GM12865 (cell line): ENCODE results near the gene WNK2.
"Not testable (repeated sequence)": the region's sequence is repeated elsewhere in the genome, so short reads cannot be mapped to it uniquely, and the experiment has no call there.

Experiments used
- DNase-seq: peaks from one replicate; pipeline ENCODE4 v3.0.0; 2010; ENCODE audit warnings: low read depth
- H3K4me3 ChIP-seq: 2 replicates; pipeline ENCODE4 v1.5.1; 2011; ENCODE audit warnings: mild to moderate bottlenecking, low read depth, low read length, control low read depth
- TF ChIP-seq, protein P1 (sequence below): IDR thresholded peaks from 2 replicates; pipeline ENCODE4 v1.5.1; 2011; ENCODE audit warnings: low read length, control low read depth, low read depth, inconsistent platforms; ENCODE audit not compliant: insufficient read depth; ENCODE audit errors: missing control alignments

The WNK2 gene

DNA sequence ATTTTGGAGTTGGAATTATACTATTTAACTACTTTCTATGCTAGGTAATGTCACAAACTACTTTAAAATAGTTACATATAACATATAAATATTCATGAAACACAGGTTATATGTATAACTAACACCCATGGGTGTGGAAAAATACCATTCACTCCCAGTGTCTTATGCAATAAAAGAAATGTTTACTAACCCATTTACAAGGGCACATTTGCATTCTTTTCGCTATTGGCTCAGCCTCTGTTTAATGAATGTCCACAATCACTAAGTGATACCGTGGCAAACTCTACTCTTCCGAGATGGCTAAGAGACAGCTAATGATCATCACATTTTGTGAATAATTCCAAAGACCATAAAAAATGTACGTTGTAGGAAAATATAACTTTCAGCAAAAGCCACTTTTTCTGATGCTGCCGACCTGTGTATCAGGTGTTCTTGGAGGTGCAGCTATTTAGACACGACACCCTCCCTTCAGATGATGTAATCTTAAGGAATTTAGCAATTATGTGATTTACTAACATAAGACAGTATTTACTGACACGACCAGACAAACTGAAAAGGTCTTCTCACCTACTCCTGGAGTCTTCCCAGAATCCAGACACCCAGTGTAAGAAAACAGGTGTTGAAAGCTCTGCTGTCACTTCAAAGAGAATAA is 145.8 kb downstream of the WNK2 start:
- no peak overlapping the region for H3K4me3 ChIP-seq
- TF ChIP-seq, protein P1, sequence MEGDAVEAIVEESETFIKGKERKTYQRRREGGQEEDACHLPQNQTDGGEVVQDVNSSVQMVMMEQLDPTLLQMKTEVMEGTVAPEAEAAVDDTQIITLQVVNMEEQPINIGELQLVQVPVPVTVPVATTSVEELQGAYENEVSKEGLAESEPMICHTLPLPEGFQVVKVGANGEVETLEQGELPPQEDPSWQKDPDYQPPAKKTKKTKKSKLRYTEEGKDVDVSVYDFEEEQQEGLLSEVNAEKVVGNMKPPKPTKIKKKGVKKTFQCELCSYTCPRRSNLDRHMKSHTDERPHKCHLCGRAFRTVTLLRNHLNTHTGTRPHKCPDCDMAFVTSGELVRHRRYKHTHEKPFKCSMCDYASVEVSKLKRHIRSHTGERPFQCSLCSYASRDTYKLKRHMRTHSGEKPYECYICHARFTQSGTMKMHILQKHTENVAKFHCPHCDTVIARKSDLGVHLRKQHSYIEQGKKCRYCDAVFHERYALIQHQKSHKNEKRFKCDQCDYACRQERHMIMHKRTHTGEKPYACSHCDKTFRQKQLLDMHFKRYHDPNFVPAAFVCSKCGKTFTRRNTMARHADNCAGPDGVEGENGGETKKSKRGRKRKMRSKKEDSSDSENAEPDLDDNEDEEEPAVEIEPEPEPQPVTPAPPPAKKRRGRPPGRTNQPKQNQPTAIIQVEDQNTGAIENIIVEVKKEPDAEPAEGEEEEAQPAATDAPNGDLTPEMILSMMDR, result no peak
- DNase-seq, result no peak

DNA sequence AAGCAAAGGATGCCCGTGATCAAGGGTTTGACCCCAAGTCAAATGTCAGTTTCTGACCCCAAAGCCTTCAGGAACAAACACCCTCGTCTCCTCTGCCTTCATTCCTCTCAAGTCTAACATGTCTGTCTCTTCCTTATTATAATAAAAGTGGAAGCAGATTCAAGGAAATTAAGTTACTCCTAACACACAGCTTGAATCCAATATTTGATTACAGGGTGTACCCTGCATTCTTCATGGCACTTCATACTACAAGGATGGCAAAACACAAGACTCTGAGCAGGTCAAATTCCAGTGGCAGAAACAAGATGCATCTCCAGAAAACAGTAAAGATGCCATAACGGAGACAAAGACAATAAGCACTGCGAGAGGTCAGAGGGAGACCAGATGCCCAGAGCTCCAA is 148.4 kb downstream of the WNK2 start:
- TF ChIP-seq, protein P1, result no peak
- H3K4me3 ChIP-seq, result no peak overlapping the region
- no peak for DNase-seq

DNA sequence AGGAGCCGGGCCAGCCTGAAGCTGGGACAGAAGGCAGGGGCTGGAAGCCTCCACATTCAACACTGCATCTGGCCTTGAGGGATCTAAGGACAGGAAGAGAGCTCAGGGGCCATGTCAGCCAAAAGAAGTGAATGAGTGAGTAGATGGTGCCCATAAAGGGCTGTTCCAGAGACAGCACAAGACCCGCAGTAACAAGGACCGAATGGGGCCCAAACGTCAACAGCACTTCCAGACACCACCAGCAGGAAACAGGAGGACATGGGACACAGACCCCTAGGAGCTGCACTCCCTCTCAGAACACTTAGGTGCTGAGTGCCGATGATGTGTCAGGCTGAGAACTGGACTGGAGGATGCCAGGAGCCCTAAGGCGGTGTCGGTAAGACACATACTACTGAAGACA is 152.8 kb downstream of the WNK2 start:
- TF ChIP-seq, protein P1, result no peak
- no peak for DNase-seq

DNA sequence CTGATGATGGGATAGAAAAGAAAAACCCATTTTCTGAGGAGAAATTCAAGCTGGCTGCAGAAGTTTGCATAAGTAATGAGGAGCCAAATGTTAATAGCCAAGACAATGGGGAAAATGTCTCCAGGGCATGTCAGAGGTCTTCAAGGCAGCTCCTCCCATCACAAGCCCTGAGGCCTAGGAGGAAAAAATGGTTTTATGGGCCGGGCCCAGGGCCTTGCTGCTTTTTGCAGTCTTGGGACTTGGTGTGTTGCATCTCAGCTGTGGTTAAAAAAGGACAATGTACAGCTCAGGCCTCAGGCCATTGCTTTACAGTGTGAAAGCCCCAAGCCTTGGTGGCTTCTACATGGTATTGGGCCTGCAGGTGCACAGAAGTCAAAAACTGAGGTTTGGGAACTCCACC is 154.3 kb downstream of the WNK2 start:
- DNase-seq, H3K4me3 ChIP-seq: not testable (repeated sequence)

More for the DNA sequence above, 152.8 kb downstream of the WNK2 start:
- no peak overlapping the region for H3K4me3 ChIP-seq

DNA sequence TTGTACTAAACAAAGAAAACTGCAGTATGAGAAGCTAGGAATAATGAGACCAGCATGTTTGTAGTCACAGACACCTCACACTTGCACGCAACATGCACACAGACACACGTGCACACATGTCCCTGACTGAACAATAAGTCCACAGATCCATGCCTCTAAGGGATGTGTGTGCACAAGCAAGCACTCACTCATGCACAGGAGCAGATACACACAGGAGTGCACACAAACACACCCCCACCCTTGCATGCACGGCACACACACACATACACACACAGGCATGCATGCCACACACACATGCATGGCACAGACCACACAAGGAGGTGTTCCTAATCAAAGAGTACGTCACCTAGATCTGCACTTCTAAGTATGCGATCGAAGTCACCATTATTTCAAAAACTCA is 156.2 kb downstream of the WNK2 start:
- TF ChIP-seq, protein P1, result no peak
- no peak overlapping the region for H3K4me3 ChIP-seq
- no peak for DNase-seq

DNA sequence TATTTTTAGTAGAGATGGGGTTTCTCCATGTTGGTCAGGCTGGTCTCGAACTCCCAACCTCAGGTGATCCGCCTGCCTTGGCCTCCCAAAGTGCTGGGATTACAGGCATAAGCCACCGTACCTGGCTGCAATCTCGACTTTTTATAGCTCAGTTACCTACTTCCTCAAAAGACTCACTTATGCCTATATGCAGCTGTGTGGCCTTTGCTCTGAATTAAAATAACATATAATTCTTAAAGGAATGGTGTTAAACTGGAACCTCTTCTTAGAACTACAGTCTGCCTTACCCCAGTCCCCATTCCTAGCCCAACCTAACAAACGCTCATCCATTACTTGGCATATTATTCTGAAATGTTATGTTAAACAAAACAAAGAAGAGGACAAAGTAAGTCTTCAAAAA is 157.9 kb downstream of the WNK2 start:
- H3K4me3 ChIP-seq, DNase-seq: not testable (repeated sequence)

DNA sequence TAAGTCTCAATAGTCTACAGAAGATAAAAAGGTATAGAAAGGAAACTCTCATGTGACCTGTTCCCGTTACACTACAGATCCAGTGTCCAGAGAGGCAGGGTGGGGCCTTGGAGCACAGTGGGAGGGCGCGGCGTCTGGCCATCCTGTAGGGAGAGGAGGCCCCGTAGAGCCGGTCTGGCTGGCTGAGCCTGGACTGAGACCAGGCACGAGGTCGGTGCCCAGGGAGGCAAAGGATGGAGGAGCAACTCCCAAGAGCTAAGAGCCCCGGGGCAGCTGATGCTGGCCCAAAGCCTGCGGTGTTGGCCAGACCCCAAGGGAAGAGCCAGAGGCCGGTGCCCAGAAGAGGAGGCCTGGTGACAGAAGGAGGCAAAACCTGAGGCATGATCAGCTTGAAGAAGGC is 158.5 kb downstream of the WNK2 start:
- not testable (repeated sequence) for DNase-seq, H3K4me3 ChIP-seq

DNA sequence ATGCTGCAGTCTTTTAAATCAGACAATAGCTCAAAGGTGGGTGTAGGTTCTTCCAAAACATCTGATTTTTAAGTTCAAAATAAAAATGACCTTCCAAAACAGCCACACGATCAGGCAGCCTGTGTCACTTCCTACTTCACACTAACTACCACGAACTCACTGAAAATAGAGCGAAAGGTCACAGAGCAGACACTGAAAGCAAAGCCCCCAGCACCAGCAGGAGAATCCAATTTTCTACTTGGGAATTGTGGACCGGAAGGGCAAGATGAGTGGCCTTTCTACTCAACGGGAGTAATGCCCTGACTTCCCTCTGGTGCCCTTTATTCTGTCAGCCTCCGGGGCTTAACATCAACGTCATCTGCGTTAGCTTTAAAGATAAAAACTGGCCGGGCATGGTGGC is 159.7 kb downstream of the WNK2 start:
- no peak for DNase-seq
- TF ChIP-seq, protein P1, result no peak
- no peak overlapping the region for H3K4me3 ChIP-seq

DNA sequence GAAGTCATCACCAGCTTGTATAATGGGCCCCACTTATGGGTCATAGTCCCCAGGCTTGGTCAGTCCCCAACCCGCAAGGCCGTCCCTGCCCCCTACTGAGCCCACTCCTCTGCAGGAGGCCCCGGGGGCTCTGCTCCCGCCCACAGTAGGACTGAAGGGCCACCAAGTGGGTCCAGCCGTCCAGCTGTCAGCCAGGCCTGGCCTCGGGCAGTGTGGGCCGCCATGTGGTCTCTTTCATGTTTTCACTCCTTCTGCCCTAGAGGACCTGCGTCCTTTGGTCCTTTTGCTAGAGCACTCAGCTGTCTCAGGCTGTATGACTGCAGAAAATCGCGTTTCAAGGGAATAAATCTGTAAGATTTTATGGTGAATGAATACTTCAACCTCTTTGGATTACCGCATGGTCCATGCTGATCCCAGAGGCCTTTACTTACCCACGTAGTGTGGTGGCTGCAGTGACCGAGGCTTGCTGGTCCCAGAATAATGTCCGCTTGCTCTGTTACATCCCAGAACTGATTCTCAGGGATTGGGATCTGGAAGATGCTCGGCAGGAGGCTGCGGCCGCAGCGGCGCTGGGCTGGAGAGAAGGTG is 161.8 kb downstream of the WNK2 start:
- no peak overlapping the region for H3K4me3 ChIP-seq
- TF ChIP-seq, protein P1, result no peak
- no peak for DNase-seq
